BE2C (cell line): Measurements from ENCODE around the gene PTPRN2.

Experiments
- DNase-seq: peaks from one replicate; pipeline ENCODE4 v3.0.0-alpha.2; 2020
- H3K27me3 ChIP-seq: fragments of 250-450 bp; sonication (Bioruptor Pico); 2 replicates; pipeline ENCODE4 v1.5.1; 2020; ENCODE audit warnings: mild to moderate bottlenecking
- H3K36me3 ChIP-seq: fragments of 250-450 bp; sonication (Bioruptor Pico); 2 replicates; pipeline ENCODE4 v1.5.1; 2020; ENCODE audit warnings: mild to moderate bottlenecking
- H3K4me1 ChIP-seq: fragments of 250-450 bp; sonication (Bioruptor Pico); 2 replicates; pipeline ENCODE4 v1.5.1; 2020
- H3K4me3 ChIP-seq: 2 replicates; pipeline ENCODE4 v1.5.1; 2011; ENCODE audit warnings: low read depth, low read length
- H3K9me3 ChIP-seq: fragments of 250-450 bp; sonication (Bioruptor Pico); 2 replicates; pipeline ENCODE4 v1.5.1; 2020
- CTCF ChIP-seq: IDR thresholded peaks from 2 replicates; pipeline ENCODE4 v1.5.1; 2012; ENCODE audit warnings: mild to moderate bottlenecking, low read depth, low read length

PTPRN2 gene

GRCh38 chr7:157926521-157927150 lies 661.0 kb downstream of the PTPRN2 start:
- no peak for DNase-seq
- no peak for TF ChIP-seq CTCF
- H3K36me3 ChIP-seq: no peaks in the 10 kb centered on the region
- H3K27me3 ChIP-seq: no peaks in the 10 kb centered on the region
- H3K9me3 ChIP-seq: no peaks in the 10 kb centered on the region
- H3K4me1 ChIP-seq: no peaks in the 10 kb centered on the region
- H3K4me3 ChIP-seq: no peak overlapping the region

GRCh38 chr7:157926107-157926506 lies 661.5 kb downstream of the PTPRN2 start:
- no peaks in the 10 kb centered on the region for H3K4me1 ChIP-seq
- no peaks in the 10 kb centered on the region for H3K9me3 ChIP-seq
- no peak overlapping the region for H3K4me3 ChIP-seq
- DNase-seq: no peak
- no peaks in the 10 kb centered on the region for H3K27me3 ChIP-seq
- H3K36me3 ChIP-seq: no peaks in the 10 kb centered on the region
- TF ChIP-seq CTCF: no peak

- no peaks in the 10 kb centered on the region for H3K27me3 ChIP-seq
- no peaks in the 10 kb centered on the region for H3K36me3 ChIP-seq
- H3K4me3 ChIP-seq: no peak overlapping the region
- TF ChIP-seq CTCF: no peak
- no peak for DNase-seq
- no peaks in the 10 kb centered on the region for H3K4me1 ChIP-seq
- H3K9me3 ChIP-seq: no peaks in the 10 kb centered on the region
Observed at GRCh38 chr7:157925383-157925875, 662.2 kb downstream of the PTPRN2 start.

GRCh38 chr7:157923903-157924630 lies 663.6 kb downstream of the PTPRN2 start:
- H3K36me3 ChIP-seq: no peaks in the 10 kb centered on the region
- H3K4me1 ChIP-seq: no peaks in the 10 kb centered on the region
- no peak overlapping the region for H3K4me3 ChIP-seq
- DNase-seq: no peak
- no peak for TF ChIP-seq CTCF
- no peaks in the 10 kb centered on the region for H3K27me3 ChIP-seq
- no peaks in the 10 kb centered on the region for H3K9me3 ChIP-seq

- Histone ChIP-seq H3K27me3 (no peaks in the 10 kb centered on the region), H3K36me3 (no peaks in the 10 kb centered on the region), H3K9me3 (no peaks in the 10 kb centered on the region), H3K4me3 (no peak overlapping the region), H3K4me1 (no peaks in the 10 kb centered on the region)
- TF ChIP-seq CTCF: no peak
- DNase-seq: no peak
Observed at GRCh38 chr7:157922576-157922975, 665.0 kb downstream of the PTPRN2 start.

- Histone ChIP-seq H3K4me1 (no peaks in the 10 kb centered on the region), H3K27me3 (no peaks in the 10 kb centered on the region), H3K36me3 (no peaks in the 10 kb centered on the region), H3K9me3 (no peaks in the 10 kb centered on the region; the same call in 1 of the 2 replicates), H3K4me3 (no peak overlapping the region)
- DNase-seq: no peak
- no peak for TF ChIP-seq CTCF
Observed at GRCh38 chr7:157918326-157919080, 669.1 kb downstream of the PTPRN2 start.
